ENCODE measurements around the gene PHF11.

DNA sequence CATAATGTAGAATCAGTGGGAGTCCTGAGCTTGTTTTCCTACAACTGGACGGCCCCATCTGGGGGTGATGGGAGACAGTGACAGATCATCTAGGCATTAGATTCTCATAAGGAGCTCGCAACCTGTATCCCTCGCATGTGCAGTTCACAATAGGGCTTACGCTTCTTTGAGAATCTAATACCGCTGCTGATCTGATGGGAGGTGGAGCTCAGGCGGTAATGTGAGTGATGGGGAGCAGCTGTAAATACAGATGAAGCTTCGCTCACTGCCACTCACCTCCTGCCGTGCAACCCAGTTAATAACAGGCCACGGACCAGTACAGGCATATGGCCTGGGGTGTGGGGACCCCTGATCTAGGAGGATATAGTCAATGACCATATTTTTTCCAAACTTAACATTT is 50.8 kb downstream of the PHF11 start:
- TF ChIP-seq, protein P1, sequence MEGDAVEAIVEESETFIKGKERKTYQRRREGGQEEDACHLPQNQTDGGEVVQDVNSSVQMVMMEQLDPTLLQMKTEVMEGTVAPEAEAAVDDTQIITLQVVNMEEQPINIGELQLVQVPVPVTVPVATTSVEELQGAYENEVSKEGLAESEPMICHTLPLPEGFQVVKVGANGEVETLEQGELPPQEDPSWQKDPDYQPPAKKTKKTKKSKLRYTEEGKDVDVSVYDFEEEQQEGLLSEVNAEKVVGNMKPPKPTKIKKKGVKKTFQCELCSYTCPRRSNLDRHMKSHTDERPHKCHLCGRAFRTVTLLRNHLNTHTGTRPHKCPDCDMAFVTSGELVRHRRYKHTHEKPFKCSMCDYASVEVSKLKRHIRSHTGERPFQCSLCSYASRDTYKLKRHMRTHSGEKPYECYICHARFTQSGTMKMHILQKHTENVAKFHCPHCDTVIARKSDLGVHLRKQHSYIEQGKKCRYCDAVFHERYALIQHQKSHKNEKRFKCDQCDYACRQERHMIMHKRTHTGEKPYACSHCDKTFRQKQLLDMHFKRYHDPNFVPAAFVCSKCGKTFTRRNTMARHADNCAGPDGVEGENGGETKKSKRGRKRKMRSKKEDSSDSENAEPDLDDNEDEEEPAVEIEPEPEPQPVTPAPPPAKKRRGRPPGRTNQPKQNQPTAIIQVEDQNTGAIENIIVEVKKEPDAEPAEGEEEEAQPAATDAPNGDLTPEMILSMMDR (conservative IDR thresholded peaks at IDR 0.05 in 1 of 2, IDR thresholded peaks at IDR 0.05 in 1 of 2; ENCODE audit: low read depth in 1 of 2, low read length in 2 of 2) = no peak
- TF ChIP-seq EZH2 (IDR thresholded peaks at IDR 0.05; ENCODE audit: low read length, missing control alignments) = no peak

Measured in fibroblast of lung (primary cell).